HepG2 (cell line): ENCODE measurements around the gene NEU4. TPM values are rescaled to one million over a fixed set of nuclear protein-coding genes. Genes with fewer than 3 reads are reported as not detected.
A peak's percentile ranks its signal among the peaks of the same experiment; 100 is the strongest.

Experiments used
- E2F2 ChIP-seq: sonication (generic); formaldehyde crosslinking; IDR thresholded peaks from 2 replicates; pipeline ENCODE4 v1.4.0; 2020; ENCODE audit warnings: missing genetic modification reagents, borderline replicate concordance
- E2F5 ChIP-seq: sonication (generic); formaldehyde crosslinking; conservative IDR thresholded peaks from 2 replicates; pipeline ENCODE4 v1.4.0; 2020; ENCODE audit warnings: missing genetic modification reagents
- ERF ChIP-seq: IDR thresholded peaks from 2 replicates; pipeline ENCODE4 v1.6.1; 2018; ENCODE audit warnings: missing biosample characterization, missing genetic modification reagents
- FLYWCH1 ChIP-seq: sonication (generic); formaldehyde crosslinking; IDR thresholded peaks from 2 replicates; pipeline ENCODE4 v1.8.1; 2023; ENCODE audit warnings: mild to moderate bottlenecking, missing genetic modification reagents
- HOXA3 ChIP-seq: sonication (generic); formaldehyde crosslinking; IDR thresholded peaks from 2 replicates; pipeline ENCODE4 v1.5.0; 2020; ENCODE audit warnings: missing genetic modification reagents
- KAT2B ChIP-seq: fragments of 150-350 bp; IDR thresholded peaks from 2 replicates; pipeline ENCODE4 v1.6.1; 2014; ENCODE audit warnings: low read depth, low read length, borderline replicate concordance
- KLF16 ChIP-seq, 2 experiments: sonication (generic) in 1 of 2; formaldehyde crosslinking in 1 of 2; IDR thresholded peaks; 2 replicates each; pipeline versions ENCODE4 v1.6.1 to v1.8.0; 2016 to 2023; ENCODE audit warnings: missing genetic modification reagents in 2 of 2, missing compliant biosample characterization in 1 of 2
- NR0B2 ChIP-seq: sonication (generic); formaldehyde crosslinking; IDR thresholded peaks from 2 replicates; pipeline ENCODE4 v1.4.0; 2020; ENCODE audit warnings: mild to moderate bottlenecking, missing genetic modification reagents
- NR2F1 ChIP-seq, 2 experiments: fragments of 450-650 bp in 1 of 2; formaldehyde crosslinking in 1 of 2; IDR thresholded peaks; 2 replicates each; pipeline versions ENCODE4 v1.5.0 to v1.6.1; 2016 to 2020; ENCODE audit warnings: mild to moderate bottlenecking in 1 of 2, missing compliant biosample characterization in 1 of 2, missing genetic modification reagents in 1 of 2, moderate library complexity in 1 of 2
- RERE ChIP-seq: IDR thresholded peaks from 2 replicates; pipeline ENCODE4 v1.6.1; 2016; ENCODE audit warnings: low read depth, missing genetic modification reagents, missing compliant biosample characterization
- RXRA ChIP-seq: sonication (generic); formaldehyde crosslinking; IDR thresholded peaks from 2 replicates; pipeline ENCODE4 v1.5.1; 2020; ENCODE audit warnings: missing genetic modification reagents
- STAT6 ChIP-seq: sonication (generic); formaldehyde crosslinking; IDR thresholded peaks from 2 replicates; pipeline ENCODE4 v1.4.0; 2020; ENCODE audit warnings: missing genetic modification reagents, mild to moderate bottlenecking, borderline replicate concordance
- THAP8 ChIP-seq: sonication (generic); formaldehyde crosslinking; IDR thresholded peaks from 2 replicates; pipeline ENCODE4 v1.5.1; 2020; ENCODE audit warnings: missing genetic modification reagents, mild to moderate bottlenecking, borderline replicate concordance
- XBP1 ChIP-seq: sonication (generic); formaldehyde crosslinking; IDR thresholded peaks from 2 replicates; pipeline ENCODE4 v1.5.0; 2020; ENCODE audit warnings: missing genetic modification reagents
- ZFX ChIP-seq: sonication (generic); formaldehyde crosslinking; IDR thresholded peaks from 2 replicates; pipeline ENCODE4 v1.4.0; 2020; ENCODE audit warnings: mild to moderate bottlenecking, low read depth, missing genetic modification reagents, moderate library complexity
- ZNF7 ChIP-seq: IDR thresholded peaks from 2 replicates; pipeline ENCODE4 v1.6.1; 2016; ENCODE audit warnings: missing biosample characterization, missing genetic modification reagents
- ZNF777 ChIP-seq: sonication (generic); formaldehyde crosslinking; IDR thresholded peaks from 2 replicates; pipeline ENCODE4 v1.4.0; 2020; ENCODE audit warnings: missing genetic modification reagents
- polyA plus RNA-seq, 8 experiments: library from polyadenylated mRNA; depleted of rRNA in 3 of 8; stranded (reverse) in 7 of 8; unstranded in 1 of 8; fragments of >200 nt; fragmentation: Illumina TruSeq in 4 of 8; extraction: Trizol in 4 of 8; gene quantifications; 2 replicates each; pipeline versions ENCODE4 v1.2.1 to v1.2.3, GENCODE V29; 2011 to 2016; ENCODE audit warnings: low read depth in 4 of 8, missing spikeins in 1 of 8, mixed read lengths in 1 of 8; ENCODE audit not compliant: insufficient read depth in 1 of 8
- total RNA-seq, 5 experiments: library from RNA; depleted of rRNA; stranded (reverse); fragments of >200 nt; fragmentation: Illumina TruSeq; extraction: Trizol; gene quantifications; 2 replicates each; pipeline ENCODE4 v1.2.3, GENCODE V29; 2016; ENCODE audit warnings: low read depth in 1 of 5

The NEU4 gene
- total and polyA plus RNA-seq, 2 of the 13 experiments (the other 11 are each of a cell fraction or from before 2014, with no cell fraction given) = 53.5 to 107 TPM

GRCh38 chr2:241770185-241770935 lies 38.6 kb upstream of the NEU4 start (continued):
- TF ChIP-seq E2F5 (CRISPR knock-in tag) = peak; percentile 56
- TF ChIP-seq E2F2 (CRISPR knock-in tag) = no peak; the same call in 1 of the 2 replicates
- TF ChIP-seq THAP8 = 0 out of 2 replicates have a peak, but pooled peaks have one; percentile 58
- peak; percentile 73 to 93; a peak in 3 of 4 replicates for TF ChIP-seq NR2F1 (CRISPR knock-in tag; IDR thresholded peaks at IDR 0.05)
- no peak for TF ChIP-seq XBP1
- TF ChIP-seq RERE (CRISPR knock-in tag) = peak; percentile 74
- peak; percentile 96 for TF ChIP-seq STAT6
- TF ChIP-seq NR0B2 = peak; percentile 90
- peak; percentile 98 for TF ChIP-seq ZFX (CRISPR knock-in tag)
- TF ChIP-seq FLYWCH1 (CRISPR knock-in tag) = 0 out of 2 replicates have a peak, but pooled peaks have one; percentile 48
- peak; percentile 45; the same call in 1 of the 2 replicates for TF ChIP-seq ZNF7 (CRISPR knock-in tag)
- TF ChIP-seq ZNF777 (CRISPR knock-in tag) = peak; percentile 58; the same call in 1 of the 2 replicates
- TF ChIP-seq ERF (CRISPR knock-in tag) = peak; percentile 98
- peak; percentile 92 for TF ChIP-seq HOXA3 (CRISPR knock-in tag)
- TF ChIP-seq KLF16 (CRISPR knock-in tag; IDR thresholded peaks at IDR 0.05) = peak in 1 of 2 experiments; percentile 89; a peak in 2 of 4 replicates
- no peak for TF ChIP-seq KAT2B
- peak; percentile 94 for TF ChIP-seq RXRA (CRISPR knock-in tag)
